Mononuclear cell (primary cell): ENCODE results near the gene DCDC2. TPM values are rescaled to one million over a fixed set of nuclear protein-coding genes. Genes with fewer than 3 reads are reported as not detected.
"Not testable (repeated sequence)": the region's sequence is repeated elsewhere in the genome, so short reads cannot be mapped to it uniquely, and the experiment has no call there.

Experiments used
- H3K27me3 ChIP-seq: 2 replicates; pipeline ENCODE4 v1.6.0; 2011; ENCODE audit warnings: low read length, control low read depth; ENCODE audit not compliant: insufficient read depth
- H3K4me1 ChIP-seq: 2 replicates; pipeline ENCODE4 v1.5.1; 2011; ENCODE audit warnings: mild to moderate bottlenecking, low read length, control low read depth; ENCODE audit not compliant: insufficient read depth
- H3K4me3 ChIP-seq: 2 replicates; pipeline ENCODE4 v1.5.1; 2011; ENCODE audit warnings: mild to moderate bottlenecking, low read length, moderate library complexity
- H3K9me3 ChIP-seq: 2 replicates; pipeline ENCODE4 v1.5.1; 2011; ENCODE audit warnings: low read depth, mild to moderate bottlenecking, control low read depth, low read length
- total RNA-seq: library from RNA; depleted of rRNA; stranded (reverse); fragments of >200 nt; gene quantifications from one replicate; pipeline ENCODE4 v1.2.3, GENCODE V29; 2012

The DCDC2 gene
- total RNA-seq, 1 donor = 0.10 TPM

DNA sequence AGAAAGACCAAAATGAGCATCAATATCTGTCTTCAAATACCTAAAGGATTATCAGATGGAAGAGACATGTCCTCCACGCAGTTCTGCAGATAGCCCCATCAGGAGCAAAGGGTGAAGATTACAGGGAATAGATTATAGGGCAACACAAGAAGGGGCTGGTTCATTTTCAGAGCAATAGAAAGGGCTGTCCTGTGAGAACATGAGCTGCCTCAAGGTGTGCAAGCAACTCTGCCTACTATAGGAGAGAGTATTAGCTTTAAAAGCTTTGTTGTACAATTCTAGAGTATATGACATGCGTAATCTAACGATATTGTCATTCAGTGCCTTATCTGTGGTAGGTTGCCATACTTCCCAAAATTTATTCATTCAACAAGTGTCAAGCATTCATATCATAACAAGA is 119.2 kb downstream of the DCDC2 start:
- Histone ChIP-seq H3K4me1 (peaks cover 8% of the 10 kb centered on the region), H3K27me3 (no peaks in the 10 kb centered on the region), H3K9me3 (no peaks in the 10 kb centered on the region), H3K4me3 (no peak overlapping the region)

DNA sequence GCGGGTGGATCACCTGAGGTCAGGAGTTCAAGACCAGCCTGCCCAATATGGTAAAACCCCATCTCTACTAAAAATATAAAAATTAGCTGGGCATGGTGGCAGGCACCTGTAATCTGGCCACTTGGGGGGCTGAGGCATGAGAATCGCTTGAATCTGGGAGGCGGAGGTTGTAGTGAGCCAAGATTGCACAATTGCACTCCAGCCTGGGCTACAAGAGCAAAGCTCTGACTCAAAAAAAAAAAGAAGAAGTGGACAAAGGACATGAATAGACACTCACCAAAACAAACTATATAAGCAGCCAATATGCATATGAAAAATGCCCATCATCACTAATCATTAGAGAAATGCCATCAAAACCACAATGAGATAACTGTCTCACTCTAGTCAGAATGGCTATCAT is 121.1 kb downstream of the DCDC2 start:
- not testable (repeated sequence) for H3K9me3 ChIP-seq, H3K4me3 ChIP-seq, H3K4me1 ChIP-seq, H3K27me3 ChIP-seq

DNA sequence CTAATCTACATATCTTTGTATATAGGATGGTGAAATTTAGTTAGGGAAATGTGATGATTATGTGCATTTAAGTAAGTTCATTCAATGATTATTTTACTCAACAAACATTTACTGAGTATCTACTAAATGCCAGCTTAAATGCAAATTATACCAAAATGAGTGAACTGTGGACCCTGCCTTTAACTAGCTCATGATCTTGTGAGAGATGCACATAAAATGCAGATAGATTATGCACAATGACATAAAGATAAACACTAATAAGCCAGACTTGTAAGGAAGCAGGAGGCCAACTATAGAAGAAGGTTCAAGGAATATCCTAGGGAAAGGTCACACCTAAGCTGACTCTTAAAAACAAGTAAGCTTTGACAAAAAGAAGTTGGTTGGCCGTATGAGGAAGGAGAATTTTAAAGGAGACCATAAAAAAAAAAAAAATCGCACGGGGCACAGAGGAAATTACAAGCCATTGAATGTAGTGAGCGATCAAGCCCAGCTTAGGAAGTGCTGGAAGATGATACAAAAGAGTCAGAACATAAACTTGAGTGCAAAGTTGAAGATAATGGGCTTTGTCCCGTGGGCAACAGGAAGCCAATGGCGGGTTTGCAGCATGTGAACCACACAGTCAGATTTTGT is 123.9 kb downstream of the DCDC2 start:
- H3K4me1 ChIP-seq = peaks cover 22% of the 10 kb centered on the region
- no peaks in the 10 kb centered on the region for H3K9me3 ChIP-seq
- no peak overlapping the region for H3K4me3 ChIP-seq
- no peaks in the 10 kb centered on the region for H3K27me3 ChIP-seq

DNA sequence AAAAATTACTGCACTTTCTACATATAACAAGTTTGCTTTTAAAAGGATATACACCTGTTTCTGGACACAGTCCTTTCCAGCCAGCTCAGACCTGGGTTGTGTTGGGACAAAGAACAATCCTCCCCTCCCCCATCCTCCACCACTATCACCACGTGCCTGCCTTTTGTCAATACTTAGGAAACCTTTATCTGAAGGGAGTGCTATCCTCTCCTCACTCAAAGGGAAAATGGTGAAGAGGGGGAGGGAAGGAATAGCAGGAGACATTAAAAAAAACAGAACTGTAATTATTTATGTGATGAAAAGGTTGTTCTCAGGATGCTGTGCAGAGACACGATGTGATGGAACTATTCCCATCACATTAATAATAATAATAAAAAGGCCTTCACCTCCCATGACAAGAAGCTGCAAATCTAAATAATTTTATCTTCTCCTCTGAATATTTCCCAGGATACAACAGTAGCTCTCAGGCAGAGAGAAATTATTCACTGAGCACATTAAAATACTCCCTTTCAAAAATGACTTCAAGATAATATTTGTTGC is 126.4 kb downstream of the DCDC2 start:
- no peaks in the 10 kb centered on the region for H3K9me3 ChIP-seq
- H3K4me3 ChIP-seq = no peak overlapping the region
- peaks cover 18% of the 10 kb centered on the region for H3K4me1 ChIP-seq
- peaks cover 1% of the 10 kb centered on the region for H3K27me3 ChIP-seq

DNA sequence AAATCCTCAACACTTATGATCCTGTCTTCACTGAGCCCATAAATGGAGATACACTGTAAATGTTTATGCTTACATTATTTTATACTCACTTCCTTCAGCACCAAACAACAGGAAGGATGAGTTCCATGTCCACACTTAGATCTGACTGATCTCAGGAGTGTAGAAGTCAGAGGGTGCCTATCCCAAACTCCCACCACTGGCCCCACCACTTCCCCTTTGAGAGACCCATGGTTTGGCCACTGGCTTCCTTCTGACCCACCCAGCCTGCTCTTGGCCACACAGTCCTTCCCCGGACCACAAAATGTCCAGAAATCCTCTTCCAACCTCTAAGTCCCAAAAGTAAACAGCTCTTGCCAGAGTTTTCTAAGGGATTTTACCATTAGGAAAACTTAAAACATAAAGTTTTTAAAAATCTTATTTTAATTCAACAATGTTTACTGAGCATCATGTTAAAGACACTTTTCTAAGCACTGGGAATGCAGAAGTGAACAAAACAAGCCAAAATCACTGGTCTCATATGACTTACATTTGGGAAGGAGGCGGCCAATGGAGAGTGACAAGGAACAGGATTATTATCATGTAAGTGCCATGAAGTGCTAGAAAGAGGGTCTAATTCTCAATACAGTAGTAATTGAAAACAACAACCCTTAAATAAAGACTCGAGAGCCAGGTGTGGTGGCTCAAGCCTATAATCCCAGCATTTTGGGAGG is 128.0 kb downstream of the DCDC2 start:
- Histone ChIP-seq H3K4me3 (no peak overlapping the region), H3K4me1 (peaks cover 17% of the 10 kb centered on the region), H3K27me3 (peaks cover 2% of the 10 kb centered on the region), H3K9me3 (no peaks in the 10 kb centered on the region)

DNA sequence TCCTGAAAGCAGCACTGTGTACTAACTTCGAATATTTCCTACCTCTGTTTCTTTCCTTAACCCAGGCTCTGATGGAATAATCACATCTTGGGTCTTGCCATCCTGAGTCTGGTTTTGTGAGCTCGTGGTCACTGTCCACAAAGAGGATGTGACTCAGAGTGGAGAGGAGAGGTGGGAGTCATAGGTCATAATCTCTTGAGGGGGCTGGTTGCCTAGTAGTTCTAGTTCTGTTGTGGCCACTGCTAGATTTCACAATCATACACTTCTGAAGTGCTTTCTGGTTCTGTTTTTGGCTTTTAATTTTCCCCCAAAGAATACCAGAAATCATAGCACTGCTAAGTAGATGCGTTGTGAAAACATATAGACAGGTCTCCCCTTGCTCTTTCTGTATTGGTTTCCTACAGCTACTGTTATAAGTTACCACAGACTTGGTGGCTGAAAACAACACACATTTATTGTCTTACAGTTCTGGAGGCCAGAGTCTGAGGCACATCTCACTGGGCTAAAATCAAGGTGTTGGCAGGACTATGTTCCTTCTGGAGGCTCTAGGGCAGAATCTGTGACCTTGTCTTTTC is 129.1 kb downstream of the DCDC2 start:
- Histone ChIP-seq H3K27me3 (peaks cover 2% of the 10 kb centered on the region), H3K4me3 (no peak overlapping the region), H3K9me3 (no peaks in the 10 kb centered on the region), H3K4me1 (peaks cover 17% of the 10 kb centered on the region)

DNA sequence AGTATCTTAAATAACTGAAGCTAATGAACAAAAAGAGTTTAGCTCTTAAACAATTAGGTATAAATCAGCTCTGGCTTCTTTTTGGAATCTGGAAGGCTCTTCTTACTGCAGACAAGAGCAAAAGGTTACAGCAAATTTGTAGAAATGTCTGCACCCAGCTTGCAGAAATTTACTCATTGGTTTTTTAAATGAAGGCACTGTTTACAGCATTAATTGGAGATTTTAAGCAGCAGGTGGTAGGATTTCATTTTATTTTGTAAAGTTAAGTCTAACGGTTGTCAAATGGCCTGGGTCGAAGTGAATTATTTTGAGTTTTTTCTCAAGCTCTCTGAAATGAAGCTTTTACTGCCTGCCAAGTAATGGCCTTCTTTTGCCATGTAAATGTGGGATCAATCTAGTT is 129.7 kb downstream of the DCDC2 start:
- peaks cover 17% of the 10 kb centered on the region for H3K4me1 ChIP-seq
- no peaks in the 10 kb centered on the region for H3K9me3 ChIP-seq
- H3K4me3 ChIP-seq = no peak overlapping the region
- peaks cover 2% of the 10 kb centered on the region for H3K27me3 ChIP-seq

DNA sequence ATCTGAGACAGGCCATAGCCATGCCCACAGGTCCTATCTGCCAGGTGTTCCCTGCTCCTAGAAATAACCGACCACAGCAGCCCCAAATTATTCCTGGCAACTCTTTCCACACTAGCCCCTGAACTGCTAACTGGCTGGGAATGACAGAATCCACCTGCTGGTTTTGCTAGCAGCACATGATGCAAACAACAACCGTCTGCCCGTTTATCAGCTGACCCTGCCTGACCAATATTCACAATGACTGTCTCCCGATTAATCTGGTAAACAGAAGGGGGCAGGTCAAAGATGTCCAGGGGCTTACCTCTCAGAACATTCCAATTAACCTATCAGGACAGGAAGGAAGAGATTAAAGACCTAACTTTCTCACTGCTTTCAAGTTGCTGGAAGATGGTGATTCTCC is 130.3 kb downstream of the DCDC2 start:
- H3K9me3 ChIP-seq = no peaks in the 10 kb centered on the region
- no peak overlapping the region for H3K4me3 ChIP-seq
- peaks cover 2% of the 10 kb centered on the region for H3K27me3 ChIP-seq
- H3K4me1 ChIP-seq = peaks cover 17% of the 10 kb centered on the region

DNA sequence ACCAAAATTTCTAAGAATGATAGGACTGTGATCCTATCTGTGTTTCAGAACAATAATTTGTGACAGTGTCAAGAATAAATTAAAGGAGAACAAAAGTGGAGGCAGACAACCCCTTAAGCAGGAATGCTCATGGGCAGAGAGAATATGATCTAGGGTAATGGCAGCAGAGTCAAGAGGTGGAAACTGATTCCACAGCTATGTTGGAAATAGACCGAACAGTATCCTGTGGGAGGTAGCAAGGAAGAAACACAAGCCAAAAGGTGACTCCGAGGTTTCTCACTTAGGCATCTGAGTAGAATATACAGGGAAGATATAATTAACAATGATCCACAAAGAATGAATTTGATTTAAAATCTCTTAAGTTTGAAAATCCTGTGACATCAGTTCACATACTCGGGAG is 131.3 kb downstream of the DCDC2 start:
- H3K9me3 ChIP-seq = no peaks in the 10 kb centered on the region

DNA sequence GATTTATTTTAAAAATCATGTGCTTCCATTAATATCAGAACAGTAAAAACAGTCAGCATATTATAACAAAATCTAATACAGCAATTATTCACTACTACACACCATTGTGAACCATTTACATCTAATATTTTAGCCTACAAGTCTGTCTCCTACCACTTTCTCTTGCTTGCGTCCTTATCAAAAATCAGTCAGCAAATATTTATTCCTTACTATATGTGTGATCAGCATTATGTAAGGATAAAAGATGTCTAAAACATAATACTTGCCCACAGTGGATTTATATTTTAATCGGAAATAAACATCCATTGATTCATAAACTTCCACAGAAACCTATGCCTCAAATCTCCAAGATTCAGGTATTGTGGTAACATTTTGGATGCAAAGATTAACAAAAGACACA is 132.0 kb downstream of the DCDC2 start:
- H3K9me3 ChIP-seq = no peaks in the 10 kb centered on the region
- H3K4me1 ChIP-seq = peaks cover 17% of the 10 kb centered on the region
- no peak overlapping the region for H3K4me3 ChIP-seq
- H3K27me3 ChIP-seq = peaks cover 2% of the 10 kb centered on the region

More for the DNA sequence above, 131.3 kb downstream of the DCDC2 start:
- Histone ChIP-seq H3K4me3 (no peak overlapping the region), H3K4me1 (peaks cover 17% of the 10 kb centered on the region), H3K27me3 (peaks cover 2% of the 10 kb centered on the region)

DNA sequence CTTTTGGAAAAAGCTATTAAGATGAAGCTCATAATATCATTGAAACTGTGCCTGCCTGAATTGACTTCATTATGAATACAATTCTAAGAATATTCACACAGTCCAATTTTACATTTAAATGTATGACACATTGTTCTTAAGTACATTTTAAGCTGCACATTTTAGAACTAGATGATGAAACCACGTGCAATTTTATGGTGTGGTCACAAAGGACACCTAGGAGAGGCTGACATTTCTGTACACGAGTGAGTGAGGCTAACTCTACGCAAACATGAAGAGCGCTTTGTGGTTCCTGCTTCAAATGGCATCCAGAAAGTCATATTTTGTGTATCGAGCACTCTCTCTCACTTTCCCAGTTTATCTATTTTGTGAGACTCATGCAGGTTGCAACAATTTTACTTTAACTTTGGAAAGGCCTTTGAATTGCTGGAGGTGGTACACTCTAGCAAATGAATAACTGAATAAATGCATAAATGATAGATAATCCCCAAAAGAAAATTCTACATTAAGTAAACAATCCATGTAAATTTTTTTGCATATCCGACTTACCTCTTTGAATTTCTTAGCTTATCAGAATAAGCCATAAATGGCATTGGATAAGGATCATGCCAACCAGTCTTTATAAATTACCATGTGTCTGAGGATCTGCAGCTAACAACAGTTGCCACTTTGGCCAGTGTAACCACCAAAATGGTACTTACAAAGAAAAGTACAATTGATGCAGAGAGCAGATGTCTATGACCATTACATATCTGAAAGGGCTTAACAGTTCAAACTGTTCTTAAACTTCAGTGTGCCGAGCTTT is 134.5 kb downstream of the DCDC2 start:
- Histone ChIP-seq H3K4me3 (no peak overlapping the region), H3K4me1 (no peaks in the 10 kb centered on the region), H3K9me3 (no peaks in the 10 kb centered on the region), H3K27me3 (peaks cover 2% of the 10 kb centered on the region)

DNA sequence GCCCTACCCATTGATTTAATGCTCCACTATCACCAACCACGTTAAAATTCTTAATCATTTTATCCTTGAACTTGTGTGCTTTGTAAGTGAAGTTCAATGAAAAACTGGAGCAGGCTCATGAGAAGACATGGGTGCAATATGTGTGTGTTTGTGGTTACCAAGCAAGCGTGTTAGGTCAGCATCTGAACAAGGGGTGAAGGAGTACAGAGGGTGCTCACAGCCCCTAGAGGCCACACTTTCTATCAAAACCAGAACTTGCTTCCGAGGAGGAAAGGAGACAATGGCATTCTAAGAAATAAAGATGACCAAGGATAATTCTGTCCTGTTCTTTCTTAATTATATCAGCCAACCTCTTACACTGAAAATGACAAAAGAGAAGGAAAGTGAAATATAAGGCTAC is 138.2 kb downstream of the DCDC2 start:
- H3K4me3 ChIP-seq = no peak overlapping the region
- H3K4me1 ChIP-seq = no peaks in the 10 kb centered on the region
- no peaks in the 10 kb centered on the region for H3K27me3 ChIP-seq
- H3K9me3 ChIP-seq = no peaks in the 10 kb centered on the region

DNA sequence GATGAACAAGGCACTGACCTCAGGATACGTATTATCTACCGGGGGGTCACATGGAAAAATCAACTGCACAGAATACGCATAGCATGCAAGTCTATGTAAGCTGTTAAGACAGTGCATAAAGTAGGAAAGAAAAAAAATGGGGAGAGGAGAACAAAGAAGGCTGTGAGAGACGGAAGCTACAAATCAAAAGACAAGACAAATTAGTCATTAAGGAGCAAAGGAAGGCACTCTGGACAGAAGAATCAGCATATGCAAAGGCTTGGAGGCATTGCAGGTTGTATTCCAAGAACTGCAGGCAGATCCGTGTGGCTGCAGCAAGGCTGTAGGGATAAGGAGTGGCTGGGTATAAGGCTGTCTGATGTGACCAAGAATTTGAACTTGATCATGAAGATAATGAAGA is 142.9 kb downstream of the DCDC2 start:
- Histone ChIP-seq H3K9me3 (no peaks in the 10 kb centered on the region), H3K4me3 (no peak overlapping the region), H3K27me3 (no peaks in the 10 kb centered on the region), H3K4me1 (no peaks in the 10 kb centered on the region)

DNA sequence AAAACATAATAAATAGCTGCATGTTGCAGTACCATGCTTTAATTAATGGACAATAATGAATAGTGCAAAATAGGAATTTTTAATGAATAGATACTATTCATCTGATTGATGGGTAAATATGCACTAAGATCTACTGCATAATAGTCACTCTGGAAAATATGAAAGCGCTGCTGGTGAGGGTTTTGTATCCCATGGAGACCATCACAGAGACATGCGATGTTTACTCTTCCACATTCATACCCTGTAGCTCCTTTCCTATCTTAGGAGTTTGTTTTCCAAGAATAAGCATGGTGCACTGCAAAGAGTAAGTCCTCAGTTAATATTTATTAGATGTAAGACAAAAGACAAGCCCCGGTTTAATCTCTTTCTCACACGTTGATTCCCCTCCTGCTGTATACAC is 150.4 kb downstream of the DCDC2 start:
- Histone ChIP-seq H3K4me1 (no peaks in the 10 kb centered on the region), H3K27me3 (no peaks in the 10 kb centered on the region), H3K9me3 (no peaks in the 10 kb centered on the region), H3K4me3 (no peak overlapping the region)

DNA sequence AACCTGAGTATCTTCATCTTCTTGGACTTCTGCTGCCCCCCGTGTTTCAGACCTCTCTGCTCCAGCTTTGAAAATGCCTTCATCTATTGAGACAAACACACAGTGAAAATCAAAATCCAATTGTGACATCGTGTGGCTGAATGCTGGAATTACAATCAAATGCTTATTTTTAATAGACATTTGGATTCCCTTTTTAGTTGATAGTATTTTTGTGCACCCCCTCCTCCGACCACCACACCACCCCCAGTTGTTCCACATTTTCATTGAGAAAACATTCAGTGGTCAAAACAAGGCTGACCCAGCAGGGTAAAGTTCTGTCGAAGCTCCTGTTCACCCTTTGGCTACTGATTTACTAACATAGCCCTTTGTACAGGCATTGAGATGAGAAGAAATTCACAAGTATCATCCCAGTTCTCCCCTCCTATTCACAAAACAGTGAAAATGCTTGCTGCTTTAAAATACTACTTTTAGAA is 152.8 kb downstream of the DCDC2 start:
- H3K9me3 ChIP-seq = no peaks in the 10 kb centered on the region
- no peaks in the 10 kb centered on the region for H3K27me3 ChIP-seq
- H3K4me1 ChIP-seq = no peaks in the 10 kb centered on the region
- H3K4me3 ChIP-seq = no peak overlapping the region
